ENCODE results near the gene PCDHGB6. TPM values are rescaled to one million over a fixed set of nuclear protein-coding genes. Genes with fewer than 3 reads are reported as not detected.
"Not testable (repeated sequence)": the region's sequence is repeated elsewhere in the genome, so short reads cannot be mapped to it uniquely, and the experiment has no call there.

The PCDHGB6 gene
- total RNA-seq, 1 experiment from 2014 or later, result 6.0 TPM

- no peak overlapping the region for H3K18ac ChIP-seq (ENCODE audit: insufficient read length, low read depth, low read length)
- H3K27me3 ChIP-seq (ENCODE audit: insufficient read depth, low read length), result no peaks in the 10 kb centered on the region; the same call in 1 of the 2 replicates
- H3K27ac Mint-ChIP-seq, result peak overlapping the region in 1 of 3 experiments; percentile 93; a peak in 2 of 7 replicates
- H3K27ac ChIP-seq (ENCODE audit: insufficient read length, low read depth, low read length), result no peak overlapping the region
- no peak overlapping the region for H3K23ac ChIP-seq (ENCODE audit: insufficient read length, low read depth, low read length)
- WGBS (ENCODE audit: extremely low coverage, insufficient read length, low lambda C conversion rate), result no CpG with 5 or more reads among the region's 25 CpGs
- H3K14ac ChIP-seq (ENCODE audit: insufficient read depth, low read length), result no peak overlapping the region
- no peak overlapping the region for H2BK15ac ChIP-seq (ENCODE audit: low read depth, low read length)
- peaks cover 7% of the 10 kb centered on the region for H3K23me2 ChIP-seq (ENCODE audit: insufficient read length, low read depth, low read length, poor library complexity, severe bottlenecking)
- no peak overlapping the region for H3K4ac ChIP-seq (ENCODE audit: low read depth, low read length)
- H2BK12ac ChIP-seq (ENCODE audit: insufficient read length, low read depth, low read length), result no peak overlapping the region
- no peak overlapping the region for H3K9ac ChIP-seq (ENCODE audit: extremely low read depth, insufficient read length, low read length)
- no peak overlapping the region for H2BK20ac ChIP-seq (ENCODE audit: low read depth, low read length, poor library complexity, severe bottlenecking)
- peaks cover 33 to 61% (median 40%) of the 10 kb centered on the region in 3 experiments for H3K36me3 Mint-ChIP-seq (ENCODE audit: insufficient read depth in 1 of 3, low read depth in 3 of 3)
- no peak overlapping the region for H3K56ac ChIP-seq (ENCODE audit: insufficient read length, low read depth, low read length)
- no peak overlapping the region for H4K5ac ChIP-seq (ENCODE audit: insufficient read length, low read depth, low read length)
- H3K79me1 ChIP-seq (ENCODE audit: insufficient read depth, low read depth, low read length, poor library complexity, severe bottlenecking), result no peaks in the 10 kb centered on the region
- TF ChIP-seq CTCF (conservative IDR thresholded peaks at IDR 0.05), result no peak
- H3K79me2 ChIP-seq (ENCODE audit: insufficient read depth, low read length), result no peaks in the 10 kb centered on the region
- no peak overlapping the region for H4K91ac ChIP-seq (ENCODE audit: insufficient read length, low read depth, low read length)
- no peak overlapping the region for H3T11ph ChIP-seq (ENCODE audit: low read length)
- peak overlapping the region; percentile 29 for H3K4me2 ChIP-seq (ENCODE audit: insufficient read depth, insufficient read length, low read length)
- H2BK120ac ChIP-seq (ENCODE audit: low read depth, low read length, poor library complexity, severe bottlenecking), result no peak overlapping the region
- no peak overlapping the region for H2AFZ ChIP-seq (ENCODE audit: low read length)
- no peak overlapping the region for H4K8ac ChIP-seq (replicated peaks; ENCODE audit: insufficient read length, low read depth, low read length)
- H2AK5ac ChIP-seq (ENCODE audit: insufficient read length, low read length), result no peak overlapping the region
- peaks cover 14 to 22% of the 10 kb centered on the region in 2 experiments for H3K4me1 Mint-ChIP-seq
- H3K4me1 ChIP-seq (ENCODE audit: insufficient read depth, low read length), result no peaks in the 10 kb centered on the region
- H2BK5ac ChIP-seq (ENCODE audit: insufficient read length, low read length), result no peak overlapping the region
- peaks cover 6% of the 10 kb centered on the region for H3K9me3 ChIP-seq (ENCODE audit: control insufficient read depth, low read depth, low read length)
- H3K9me3 Mint-ChIP-seq, result peaks cover 40 to 51% of the 10 kb centered on the region in 2 experiments
- peak; percentile 31 for DNase-seq
- peaks cover 29% of the 10 kb centered on the region for H3K27me3 Mint-ChIP-seq (ENCODE audit: low read depth)
- H4K20me1 ChIP-seq (ENCODE audit: control insufficient read depth, insufficient read depth, insufficient read length), result no peaks in the 10 kb centered on the region
- H3K4me3 Mint-ChIP-seq, result peak overlapping the region; percentile 83 to 87
Observed at GRCh38 chr5:141413540-141414069, 5.8 kb downstream of the PCDHGB6 start.

DNA sequence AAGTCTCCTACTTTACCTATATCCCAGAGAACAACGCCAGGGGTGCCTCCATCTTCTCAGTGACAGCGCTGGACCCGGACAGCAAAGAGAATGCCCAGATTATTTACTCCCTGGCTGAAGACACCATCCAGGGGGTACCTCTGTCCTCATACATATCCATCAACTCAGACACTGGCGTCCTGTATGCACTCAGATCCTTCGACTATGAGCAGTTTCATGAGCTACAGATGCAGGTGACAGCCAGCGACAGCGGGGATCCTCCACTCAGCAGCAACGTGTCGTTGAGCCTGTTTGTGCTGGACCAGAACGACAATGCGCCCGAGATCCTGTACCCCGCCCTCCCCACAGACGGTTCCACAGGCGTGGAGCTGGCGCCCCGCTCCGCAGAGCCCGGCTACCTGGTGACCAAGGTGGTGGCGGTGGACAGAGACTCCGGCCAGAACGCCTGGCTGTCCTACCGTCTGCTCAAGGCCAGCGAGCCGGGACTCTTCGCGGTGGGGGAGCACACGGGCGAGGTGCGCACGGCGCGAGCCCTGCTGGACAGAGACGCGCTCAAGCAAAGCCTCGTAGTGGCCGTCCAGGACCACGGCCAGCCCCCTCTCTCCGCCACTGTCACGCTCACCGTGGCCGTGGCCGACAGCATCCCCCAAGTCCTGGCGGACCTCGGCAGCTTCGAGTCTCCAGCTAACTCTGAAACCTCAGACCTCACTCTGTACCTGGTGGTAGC is 6.9 kb downstream of the PCDHGB6 start:
- H4K91ac ChIP-seq (ENCODE audit: insufficient read length, low read depth, low read length); H2BK12ac ChIP-seq (ENCODE audit: insufficient read length, low read depth, low read length); H2AFZ ChIP-seq (ENCODE audit: low read length); DNase-seq; H3K9ac ChIP-seq (ENCODE audit: extremely low read depth, insufficient read length, low read length); H3K79me2 ChIP-seq (ENCODE audit: insufficient read depth, low read length); H3K4me1 ChIP-seq (ENCODE audit: insufficient read depth, low read length); H3K27me3 ChIP-seq (ENCODE audit: insufficient read depth, low read length); H3K18ac ChIP-seq (ENCODE audit: insufficient read length, low read depth, low read length); H3K23ac ChIP-seq (ENCODE audit: insufficient read length, low read depth, low read length); H4K5ac ChIP-seq (ENCODE audit: insufficient read length, low read depth, low read length); H3K4me2 ChIP-seq (ENCODE audit: insufficient read depth, insufficient read length, low read length); H2BK120ac ChIP-seq (ENCODE audit: low read depth, low read length, poor library complexity, severe bottlenecking); H2BK15ac ChIP-seq (ENCODE audit: low read depth, low read length); H4K20me1 ChIP-seq (ENCODE audit: control insufficient read depth, insufficient read depth, insufficient read length); H3K27ac Mint-ChIP-seq; H3T11ph ChIP-seq (ENCODE audit: low read length); H3K56ac ChIP-seq (ENCODE audit: insufficient read length, low read depth, low read length); H3K79me1 ChIP-seq (ENCODE audit: insufficient read depth, low read depth, low read length, poor library complexity, severe bottlenecking); H2AK5ac ChIP-seq (ENCODE audit: insufficient read length, low read length); H2BK20ac ChIP-seq (ENCODE audit: low read depth, low read length, poor library complexity, severe bottlenecking); H3K4ac ChIP-seq (ENCODE audit: low read depth, low read length); H3K14ac ChIP-seq (ENCODE audit: insufficient read depth, low read length); H3K27ac ChIP-seq (ENCODE audit: insufficient read length, low read depth, low read length); H3K23me2 ChIP-seq (ENCODE audit: insufficient read length, low read depth, low read length, poor library complexity, severe bottlenecking); H4K8ac ChIP-seq (replicated peaks; ENCODE audit: insufficient read length, low read depth, low read length); H2BK5ac ChIP-seq (ENCODE audit: insufficient read length, low read length): not testable (repeated sequence)
- peaks cover 23% of the 10 kb centered on the region for H3K27me3 Mint-ChIP-seq (ENCODE audit: low read depth)
- H3K4me3 Mint-ChIP-seq, result peak overlapping the region in 1 of 2 experiments; percentile 87; a peak in 2 of 5 replicates
- no CpG with 5 or more reads among the region's 46 CpGs for WGBS (ENCODE audit: extremely low coverage, insufficient read length, low lambda C conversion rate)
- peaks cover 44 to 53% of the 10 kb centered on the region in 2 experiments for H3K9me3 Mint-ChIP-seq
- peaks cover 39 to 62% (median 41%) of the 10 kb centered on the region in 3 experiments for H3K36me3 Mint-ChIP-seq (ENCODE audit: insufficient read depth in 1 of 3, low read depth in 3 of 3)
- peaks cover 13% of the 10 kb centered on the region for H3K9me3 ChIP-seq (ENCODE audit: control insufficient read depth, low read depth, low read length)
- H3K4me1 Mint-ChIP-seq, result peaks cover 9 to 18% of the 10 kb centered on the region in 2 experiments
